Fibroblast of lung (primary cell): ENCODE data around the gene OTUB2. TPM values are rescaled to one million over a fixed set of nuclear protein-coding genes. Genes with fewer than 3 reads are reported as not detected.

Experiments
- DNase-seq, 2 donors: peaks; one replicate each; pipeline versions ENCODE4 v3.0.0 to v3.0.0-alpha.2; 2010; ENCODE audit warnings: low read depth in 2 of 2
- H2AFZ ChIP-seq: 2 replicates; pipeline ENCODE4 v1.5.1; 2012; ENCODE audit warnings: low read length, control low read depth, inconsistent platforms
- H3K27ac ChIP-seq: 2 replicates; pipeline ENCODE4 v1.5.1; 2011; ENCODE audit warnings: low read length, control low read depth; ENCODE audit not compliant: insufficient read depth
- H3K27me3 ChIP-seq: 2 replicates; pipeline ENCODE4 v1.5.1; 2011; ENCODE audit warnings: mild to moderate bottlenecking, low read length; ENCODE audit not compliant: control insufficient read depth, insufficient read depth
- H3K36me3 ChIP-seq: 2 replicates; pipeline ENCODE4 v1.5.1; 2011; ENCODE audit warnings: low read length; ENCODE audit not compliant: control insufficient read depth, insufficient read depth
- H3K4me1 ChIP-seq: 2 replicates; pipeline ENCODE4 v1.5.1; 2011; ENCODE audit warnings: low read length; ENCODE audit not compliant: control insufficient read depth, insufficient read depth; ENCODE audit errors: extremely low read depth
- H3K4me2 ChIP-seq: 2 replicates; pipeline ENCODE4 v1.5.1; 2011; ENCODE audit warnings: low read length, control low read depth; ENCODE audit not compliant: insufficient read depth; ENCODE audit errors: extremely low read depth
- H3K4me3 ChIP-seq, 4 experiments: fragments of 200-600 bp in 1 of 4; sonication (generic) in 1 of 4; replicated peaks in 1 of 4; 2 replicates each; pipeline ENCODE4 v1.5.1; 2011 to 2016; ENCODE audit warnings: low read length in 4 of 4, low read depth in 3 of 4, mild to moderate bottlenecking in 3 of 4, control low read depth in 2 of 4, inconsistent platforms in 1 of 4, mixed read lengths in 1 of 4; ENCODE audit not compliant: insufficient read depth in 1 of 4; ENCODE audit errors: control extremely low read depth in 1 of 4
- H3K79me2 ChIP-seq: 2 replicates; pipeline ENCODE4 v1.5.1; 2012; ENCODE audit warnings: mild to moderate bottlenecking, low read length, inconsistent platforms; ENCODE audit not compliant: control insufficient read depth, insufficient read depth
- H3K9ac ChIP-seq: 2 replicates; pipeline ENCODE4 v1.5.1; 2011; ENCODE audit warnings: mild to moderate bottlenecking, low read length, control low read depth; ENCODE audit not compliant: insufficient read depth
- H3K9me3 ChIP-seq: 2 replicates; pipeline ENCODE4 v1.5.1; 2012; ENCODE audit warnings: low read depth, low read length; ENCODE audit not compliant: control insufficient read depth, insufficient read depth
- H4K20me1 ChIP-seq: 2 replicates; pipeline ENCODE4 v1.5.1; 2011; ENCODE audit warnings: low read length; ENCODE audit not compliant: control insufficient read depth, insufficient read depth; ENCODE audit errors: extremely low read depth
- EZH2 ChIP-seq: IDR thresholded peaks from 2 replicates; pipeline ENCODE4 v1.5.1; 2012; ENCODE audit warnings: low read length, control low read depth, mild to moderate bottlenecking; ENCODE audit errors: missing control alignments
- polyA plus RNA-seq, 2 donors: library from polyadenylated mRNA; depleted of rRNA in 1 of 2; stranded (reverse) in 1 of 2; unstranded in 1 of 2; fragments of >200 nt; gene quantifications; 2 replicates each; pipeline ENCODE4 v1.2.1, GENCODE V29; 2011 to 2012; ENCODE audit warnings: missing spikeins in 1 of 2
- total RNA-seq: library from RNA; depleted of rRNA; stranded (reverse); fragments of >200 nt; gene quantifications from 2 replicates; pipeline ENCODE4 v1.2.1, GENCODE V29; 2014
- TF ChIP-seq, protein P1 (sequence below), 2 donors: IDR thresholded peaks in 1 of 2; conservative IDR thresholded peaks in 1 of 2; 1 replicate in 1 of 2; 2 replicates in 1 of 2; pipeline ENCODE4 v1.5.1; 2011 to 2012; ENCODE audit warnings: low read length in 2 of 2, control low read depth in 1 of 2, inconsistent platforms in 1 of 2, low read depth in 1 of 2, mild to moderate bottlenecking in 1 of 2

OTUB2 gene
- total and polyA plus RNA-seq, 2 donors (not counting 1 experiment from before 2014, with no cell fraction given), result 1.3 to 2.3 TPM

DNA sequence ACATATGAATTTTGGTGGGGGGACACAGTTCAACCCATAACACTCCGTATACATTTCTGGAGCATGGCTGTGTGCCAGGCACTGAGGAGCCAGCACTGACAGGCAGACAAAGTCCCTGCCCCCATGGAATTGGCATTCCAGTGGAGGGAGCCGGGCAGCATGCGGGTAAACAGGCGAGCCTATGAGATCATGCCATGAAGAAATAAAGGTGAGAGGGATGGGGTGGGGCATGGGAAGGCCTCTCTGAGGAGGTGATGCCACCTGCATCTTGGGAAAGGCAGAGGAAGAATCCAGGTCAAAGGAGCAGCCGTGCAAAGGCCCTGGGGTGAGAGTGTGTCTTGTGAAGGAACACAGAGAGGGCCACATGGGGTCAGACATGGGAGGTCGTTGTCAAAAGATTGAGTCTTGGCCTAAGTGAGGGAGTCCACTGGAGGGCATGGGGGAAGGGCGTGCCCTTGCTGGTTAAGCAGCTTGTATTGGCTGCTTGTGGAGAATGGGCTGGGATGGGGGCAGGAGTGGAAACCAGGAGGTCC, 3.6 kb downstream of the OTUB2 start:
- no peak for DNase-seq
- no peaks in the 10 kb centered on the region for H3K9me3 ChIP-seq
- no peak overlapping the region for H3K4me2 ChIP-seq
- no peaks in the 10 kb centered on the region for H4K20me1 ChIP-seq
- no peak overlapping the region for H3K4me3 ChIP-seq
- no peak overlapping the region for H2AFZ ChIP-seq
- TF ChIP-seq, protein P1, sequence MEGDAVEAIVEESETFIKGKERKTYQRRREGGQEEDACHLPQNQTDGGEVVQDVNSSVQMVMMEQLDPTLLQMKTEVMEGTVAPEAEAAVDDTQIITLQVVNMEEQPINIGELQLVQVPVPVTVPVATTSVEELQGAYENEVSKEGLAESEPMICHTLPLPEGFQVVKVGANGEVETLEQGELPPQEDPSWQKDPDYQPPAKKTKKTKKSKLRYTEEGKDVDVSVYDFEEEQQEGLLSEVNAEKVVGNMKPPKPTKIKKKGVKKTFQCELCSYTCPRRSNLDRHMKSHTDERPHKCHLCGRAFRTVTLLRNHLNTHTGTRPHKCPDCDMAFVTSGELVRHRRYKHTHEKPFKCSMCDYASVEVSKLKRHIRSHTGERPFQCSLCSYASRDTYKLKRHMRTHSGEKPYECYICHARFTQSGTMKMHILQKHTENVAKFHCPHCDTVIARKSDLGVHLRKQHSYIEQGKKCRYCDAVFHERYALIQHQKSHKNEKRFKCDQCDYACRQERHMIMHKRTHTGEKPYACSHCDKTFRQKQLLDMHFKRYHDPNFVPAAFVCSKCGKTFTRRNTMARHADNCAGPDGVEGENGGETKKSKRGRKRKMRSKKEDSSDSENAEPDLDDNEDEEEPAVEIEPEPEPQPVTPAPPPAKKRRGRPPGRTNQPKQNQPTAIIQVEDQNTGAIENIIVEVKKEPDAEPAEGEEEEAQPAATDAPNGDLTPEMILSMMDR (conservative IDR thresholded peaks at IDR 0.05 in 1 of 2, IDR thresholded peaks at IDR 0.05 in 1 of 2; ENCODE audit: low read depth in 1 of 2, low read length in 2 of 2), result no peak
- no peak for TF ChIP-seq EZH2
- H3K79me2 ChIP-seq, result no peaks in the 10 kb centered on the region
- no peaks in the 10 kb centered on the region for H3K4me1 ChIP-seq
- no peaks in the 10 kb centered on the region for H3K36me3 ChIP-seq
- H3K27ac ChIP-seq, result no peak overlapping the region
- H3K27me3 ChIP-seq, result no peaks in the 10 kb centered on the region
- no peak overlapping the region for H3K9ac ChIP-seq

DNA sequence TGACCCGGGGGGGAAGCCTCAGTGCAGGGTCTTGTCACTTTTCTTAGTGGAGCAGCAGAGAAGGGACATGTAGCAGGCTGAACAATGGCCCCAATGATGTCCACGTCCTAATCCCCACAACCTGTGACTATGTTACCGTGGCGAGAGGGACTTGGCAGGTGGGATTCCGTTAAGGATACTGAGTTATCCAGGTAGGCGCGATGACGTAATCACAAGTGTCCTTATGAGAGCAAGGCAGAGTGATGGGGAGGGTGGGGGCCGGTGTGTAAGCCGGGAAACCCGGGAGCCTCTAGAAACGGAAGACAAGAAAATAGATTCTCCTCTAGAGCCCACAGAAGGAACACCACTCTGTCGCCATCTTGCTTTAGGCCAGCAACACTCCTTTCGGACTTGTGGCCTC, 4.4 kb downstream of the OTUB2 start:
- no peaks in the 10 kb centered on the region for H3K9me3 ChIP-seq
- no peaks in the 10 kb centered on the region for H3K36me3 ChIP-seq
- no peaks in the 10 kb centered on the region for H3K4me1 ChIP-seq
- H4K20me1 ChIP-seq, result no peaks in the 10 kb centered on the region
- H3K27me3 ChIP-seq, result no peaks in the 10 kb centered on the region
- H3K9ac ChIP-seq, result no peak overlapping the region
- no peak overlapping the region for H2AFZ ChIP-seq
- no peak for TF ChIP-seq EZH2
- TF ChIP-seq, protein P1 (conservative IDR thresholded peaks at IDR 0.05 in 1 of 2, IDR thresholded peaks at IDR 0.05 in 1 of 2; ENCODE audit: low read depth in 1 of 2, low read length in 2 of 2), result no peak
- no peak overlapping the region for H3K4me2 ChIP-seq
- no peak overlapping the region for H3K27ac ChIP-seq
- H3K4me3 ChIP-seq, result no peak overlapping the region
- DNase-seq, result no peak
- H3K79me2 ChIP-seq, result no peaks in the 10 kb centered on the region

- DNase-seq, result no peak
- H3K4me3 ChIP-seq, result no peak overlapping the region
Observed at GRCh38 chr14:94031161-94031882, 5.2 kb downstream of the OTUB2 start.

More at GRCh38 chr14:94031161-94031882, 5.2 kb downstream of the OTUB2 start:
- Histone ChIP-seq H3K27me3 (no peaks in the 10 kb centered on the region), H2AFZ (no peak overlapping the region), H3K36me3 (no peaks in the 10 kb centered on the region), H3K27ac (no peak overlapping the region), H4K20me1 (no peaks in the 10 kb centered on the region), H3K79me2 (no peaks in the 10 kb centered on the region), H3K9me3 (no peaks in the 10 kb centered on the region), H3K4me2 (no peak overlapping the region), H3K4me1 (no peaks in the 10 kb centered on the region), H3K9ac (no peak overlapping the region)
- TF ChIP-seq EZH2, result no peak
- TF ChIP-seq, protein P1 (conservative IDR thresholded peaks at IDR 0.05 in 1 of 2, IDR thresholded peaks at IDR 0.05 in 1 of 2; ENCODE audit: low read depth in 1 of 2, low read length in 2 of 2), result no peak
